Left renal pelvis (tissue), 4 donors: ENCODE measurements around the gene OSBPL2. TPM values are rescaled to one million over a fixed set of nuclear protein-coding genes. Genes with fewer than 3 reads are reported as not detected.
A peak's percentile ranks its signal among the peaks of the same experiment; 100 is the strongest.

Source experiments
- DNase-seq, 4 donors: peaks; one replicate each; pipeline ENCODE4 v3.0.0-alpha.2; 2013; ENCODE audit warnings: low read depth in 4 of 4, low spot score in 3 of 4
- polyA plus RNA-seq, 4 donors: library from polyadenylated mRNA; unstranded; fragments of 120-200 nt; gene quantifications; one replicate each; pipeline ENCODE4 v1.2.1, GENCODE V29; 2013; ENCODE audit not compliant: insufficient read length in 4 of 4

OSBPL2 gene
- polyA plus RNA-seq, 4 donors: 23.5 to 44.3 (median 34.3) TPM

GRCh38 chr20:62296724-62297448 lies 58.6 kb downstream of the OSBPL2 start:
- DNase-seq: no peak

GRCh38 chr20:62297449-62298227 lies 59.3 kb downstream of the OSBPL2 start:
- no peak for DNase-seq

- no peak for DNase-seq
Measured at GRCh38 chr20:62298577-62299249, 60.4 kb downstream of the OSBPL2 start.

- no peak for DNase-seq
Measured at GRCh38 chr20:62299666-62300236, 61.4 kb downstream of the OSBPL2 start.

- no peak for DNase-seq
Measured at GRCh38 chr20:62300319-62300718, 62.0 kb downstream of the OSBPL2 start.

GRCh38 chr20:62301111-62301668 lies 62.9 kb downstream of the OSBPL2 start:
- no peak for DNase-seq

GRCh38 chr20:62301773-62302340 lies 63.5 kb downstream of the OSBPL2 start:
- peak; percentile 69 to 77 (median 74) for DNase-seq

- peak; percentile 87 to 94 (median 94) for DNase-seq
Measured at GRCh38 chr20:62302341-62303061, 64.2 kb downstream of the OSBPL2 start, which contains the start of gene ADRM1. Gene ADRM1, plus strand, starts transcription at chr20:62302997. Its CDS starts 572 bp downstream, at chr20:62303569.

- DNase-seq: no peak
Measured at GRCh38 chr20:62303062-62303339, 64.7 kb downstream of the OSBPL2 start.

GRCh38 chr20:62303340-62304226 lies 65.3 kb downstream of the OSBPL2 start:
- no peak for DNase-seq

- no peak for DNase-seq
Measured at GRCh38 chr20:62304331-62305148, 66.2 kb downstream of the OSBPL2 start.

GRCh38 chr20:62305149-62305764 lies 66.9 kb downstream of the OSBPL2 start:
- no peak for DNase-seq

- no peak for DNase-seq
Measured at GRCh38 chr20:62305765-62306413, 67.6 kb downstream of the OSBPL2 start.

- no peak for DNase-seq
Measured at GRCh38 chr20:62306414-62307187, 68.3 kb downstream of the OSBPL2 start.

- DNase-seq: no peak
Measured at GRCh38 chr20:62307226-62308101, 69.1 kb downstream of the OSBPL2 start.
